Neural cell (in vitro differentiated cells): Measurements from ENCODE around the gene NDUFAF3. TPM values are rescaled to one million over a fixed set of nuclear protein-coding genes. Genes with fewer than 3 reads are reported as not detected.

Experiments used
- H2AFZ ChIP-seq: fragments of 200-600, 300-800 bp; sonication (generic), shearing (Covaris generic); 2 replicates; pipeline ENCODE4 v1.6.0; 2014; ENCODE audit warnings: low read depth, mild to moderate bottlenecking, antibody characterized with exemption, low read length, moderate library complexity
- H3F3A ChIP-seq: fragments of 200-600 bp; shearing (Covaris generic); 2 replicates; pipeline ENCODE4 v1.6.1; 2016; ENCODE audit warnings: mild to moderate bottlenecking, moderate library complexity, mixed read lengths, antibody characterized with exemption, low read length; ENCODE audit not compliant: insufficient read depth, poor library complexity, severe bottlenecking
- H3K27ac ChIP-seq: fragments of 200-600, 300-800 bp; sonication (generic), shearing (Covaris generic); 2 replicates; pipeline ENCODE4 v1.5.1; 2014; ENCODE audit warnings: mild to moderate bottlenecking, low read length, moderate library complexity
- H3K27me3 ChIP-seq: fragments of 300-800, 200-600 bp; sonication (generic), shearing (Covaris generic); 2 replicates; pipeline ENCODE4 v1.6.0; 2014; ENCODE audit warnings: mild to moderate bottlenecking, low read depth, low read length, moderate library complexity; ENCODE audit not compliant: insufficient read depth
- H3K36me3 ChIP-seq: fragments of 300-800, 200-600 bp; sonication (generic), shearing (Covaris generic); 2 replicates; pipeline ENCODE4 v1.5.1; 2014; ENCODE audit warnings: mild to moderate bottlenecking, antibody characterized with exemption, low read length, moderate library complexity; ENCODE audit not compliant: insufficient read depth
- H3K4me2 ChIP-seq: fragments of 300-800, 200-600 bp; sonication (generic), shearing (Covaris generic); 2 replicates; pipeline ENCODE4 v1.6.0; 2014; ENCODE audit warnings: mild to moderate bottlenecking, low read length
- H3K4me3 ChIP-seq: fragments of 300-800, 200-600 bp; sonication (generic), shearing (Covaris generic); 2 replicates; pipeline ENCODE4 v1.5.1; 2014; ENCODE audit warnings: mild to moderate bottlenecking, low read length, moderate library complexity
- H3K79me2 ChIP-seq: fragments of 200-600 bp; shearing (Covaris generic); replicated peaks from 2 replicates; pipeline ENCODE4 v1.6.0; 2014; ENCODE audit warnings: mild to moderate bottlenecking, low read length, moderate library complexity; ENCODE audit not compliant: insufficient read depth
- H3K9ac ChIP-seq: fragments of 300-800, 200-600 bp; sonication (generic), shearing (Covaris generic); 2 replicates; pipeline ENCODE4 v1.6.1; 2016; ENCODE audit warnings: mild to moderate bottlenecking, low read length, mixed read lengths
- H3K9me2 ChIP-seq: fragments of 200-600 bp; shearing (Covaris generic); 2 replicates; pipeline ENCODE4 v1.6.1; 2016; ENCODE audit warnings: mild to moderate bottlenecking, low read length, mixed read lengths; ENCODE audit not compliant: insufficient read depth
- H3K9me3 ChIP-seq: fragments of 200-600, 300-800 bp; sonication (generic), shearing (Covaris generic); 2 replicates; pipeline ENCODE4 v1.6.1; 2016; ENCODE audit warnings: mild to moderate bottlenecking, mixed run types, low read length, moderate library complexity, mixed read lengths
- H4K20me1 ChIP-seq: fragments of 200-600 bp; shearing (Covaris generic); 2 replicates; pipeline ENCODE4 v1.6.1; 2016; ENCODE audit warnings: mild to moderate bottlenecking, mixed run types; ENCODE audit not compliant: insufficient read depth
- EP300 ChIP-seq: fragments of 450-650 bp; conservative IDR thresholded peaks from 2 replicates; pipeline ENCODE4 v1.6.1; 2014; ENCODE audit warnings: antibody characterized with exemption, mild to moderate bottlenecking, moderate library complexity; ENCODE audit not compliant: poor library complexity, severe bottlenecking
- EZH2 ChIP-seq: fragments of 200-600, 300-800 bp; shearing (Covaris generic), sonication (generic); IDR thresholded peaks from 2 replicates; pipeline ENCODE4 v1.6.1; 2014; ENCODE audit warnings: antibody characterized with exemption, low read length, borderline replicate concordance, mild to moderate bottlenecking; ENCODE audit not compliant: insufficient read depth, poor library complexity, severe bottlenecking
- POLR2AphosphoS5 ChIP-seq: IDR thresholded peaks from 2 replicates; pipeline ENCODE4 v1.6.1; 2012
- TAF1 ChIP-seq: IDR thresholded peaks from 2 replicates; pipeline ENCODE4 v1.6.1; 2012; ENCODE audit warnings: low read depth
- polyA plus RNA-seq: library from polyadenylated mRNA; depleted of rRNA; stranded (reverse); fragments of >200 nt; gene quantifications from 2 replicates; pipeline ENCODE4 v1.2.3, GENCODE V29; 2014
- TF ChIP-seq, protein P1 (sequence below): IDR thresholded peaks from 2 replicates; pipeline ENCODE4 v1.6.1; 2012; ENCODE audit warnings: borderline replicate concordance
- TF ChIP-seq, protein P2 (sequence below): fragments of 450-650 bp; IDR thresholded peaks from 2 replicates; pipeline ENCODE4 v1.5.1; 2014; ENCODE audit warnings: antibody characterized with exemption, mild to moderate bottlenecking, moderate library complexity; ENCODE audit not compliant: poor library complexity, severe bottlenecking

NDUFAF3 gene
- polyA plus RNA-seq, 1 donor from 2014 or later: 36.2 TPM

DNA sequence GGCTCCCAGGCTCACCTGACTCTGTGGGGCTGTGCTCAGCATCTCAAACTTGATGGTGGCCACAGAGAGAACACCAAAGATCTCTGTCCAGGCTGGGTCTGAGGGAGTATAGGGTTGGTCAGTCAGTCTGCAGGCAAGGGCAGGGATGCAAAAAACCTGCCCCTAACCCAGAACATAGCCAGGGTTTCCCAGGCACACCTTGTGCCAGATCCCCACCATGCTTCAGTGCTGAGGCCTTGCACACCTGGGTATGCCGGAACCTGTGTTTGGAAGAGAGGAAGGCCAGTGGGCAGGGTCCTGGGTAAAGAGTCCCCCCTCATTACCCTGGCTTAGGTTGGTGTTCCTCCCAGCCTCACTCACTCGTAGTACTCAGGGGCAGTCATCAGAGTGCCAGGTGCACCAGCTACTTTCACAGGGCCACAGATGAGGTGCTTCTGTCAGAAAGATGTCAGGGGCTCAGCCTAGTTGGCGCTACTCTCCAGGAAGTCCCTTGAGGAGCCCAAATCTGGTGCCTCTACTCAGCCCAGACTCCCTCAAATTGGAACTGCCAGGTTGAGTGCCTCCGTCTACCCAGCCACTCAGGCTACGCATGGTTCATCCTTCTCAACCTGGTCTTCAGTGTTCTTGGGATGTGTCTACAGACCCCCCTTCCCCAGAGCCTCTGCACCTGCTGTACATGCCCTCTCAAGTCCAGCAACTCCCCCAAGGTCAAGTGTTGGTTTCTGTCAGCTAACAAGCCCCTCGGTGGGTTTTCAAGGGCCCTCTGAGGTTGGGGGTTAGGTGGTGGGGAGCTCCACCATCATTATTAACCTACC, 5.3 kb upstream of the NDUFAF3 start:
- H3K27me3 ChIP-seq: no peaks in the 10 kb centered on the region
- H3K27ac ChIP-seq: no peak overlapping the region
- H3K9me2 ChIP-seq: no peaks in the 10 kb centered on the region
- H3K36me3 ChIP-seq: no peaks in the 10 kb centered on the region
- no peak overlapping the region for H3K9ac ChIP-seq
- peaks cover 9% of the 10 kb centered on the region for H4K20me1 ChIP-seq
- TF ChIP-seq, protein P1, sequence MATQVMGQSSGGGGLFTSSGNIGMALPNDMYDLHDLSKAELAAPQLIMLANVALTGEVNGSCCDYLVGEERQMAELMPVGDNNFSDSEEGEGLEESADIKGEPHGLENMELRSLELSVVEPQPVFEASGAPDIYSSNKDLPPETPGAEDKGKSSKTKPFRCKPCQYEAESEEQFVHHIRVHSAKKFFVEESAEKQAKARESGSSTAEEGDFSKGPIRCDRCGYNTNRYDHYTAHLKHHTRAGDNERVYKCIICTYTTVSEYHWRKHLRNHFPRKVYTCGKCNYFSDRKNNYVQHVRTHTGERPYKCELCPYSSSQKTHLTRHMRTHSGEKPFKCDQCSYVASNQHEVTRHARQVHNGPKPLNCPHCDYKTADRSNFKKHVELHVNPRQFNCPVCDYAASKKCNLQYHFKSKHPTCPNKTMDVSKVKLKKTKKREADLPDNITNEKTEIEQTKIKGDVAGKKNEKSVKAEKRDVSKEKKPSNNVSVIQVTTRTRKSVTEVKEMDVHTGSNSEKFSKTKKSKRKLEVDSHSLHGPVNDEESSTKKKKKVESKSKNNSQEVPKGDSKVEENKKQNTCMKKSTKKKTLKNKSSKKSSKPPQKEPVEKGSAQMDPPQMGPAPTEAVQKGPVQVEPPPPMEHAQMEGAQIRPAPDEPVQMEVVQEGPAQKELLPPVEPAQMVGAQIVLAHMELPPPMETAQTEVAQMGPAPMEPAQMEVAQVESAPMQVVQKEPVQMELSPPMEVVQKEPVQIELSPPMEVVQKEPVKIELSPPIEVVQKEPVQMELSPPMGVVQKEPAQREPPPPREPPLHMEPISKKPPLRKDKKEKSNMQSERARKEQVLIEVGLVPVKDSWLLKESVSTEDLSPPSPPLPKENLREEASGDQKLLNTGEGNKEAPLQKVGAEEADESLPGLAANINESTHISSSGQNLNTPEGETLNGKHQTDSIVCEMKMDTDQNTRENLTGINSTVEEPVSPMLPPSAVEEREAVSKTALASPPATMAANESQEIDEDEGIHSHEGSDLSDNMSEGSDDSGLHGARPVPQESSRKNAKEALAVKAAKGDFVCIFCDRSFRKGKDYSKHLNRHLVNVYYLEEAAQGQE: no peak
- no peaks in the 10 kb centered on the region for H3K9me3 ChIP-seq
- peaks cover 33% of the 10 kb centered on the region for H3K79me2 ChIP-seq
- no peaks in the 10 kb centered on the region for H3F3A ChIP-seq
- H3K4me2 ChIP-seq: no peak overlapping the region
- H2AFZ ChIP-seq: no peak overlapping the region
- peak overlapping the region; percentile 98 for H3K4me3 ChIP-seq

DNA sequence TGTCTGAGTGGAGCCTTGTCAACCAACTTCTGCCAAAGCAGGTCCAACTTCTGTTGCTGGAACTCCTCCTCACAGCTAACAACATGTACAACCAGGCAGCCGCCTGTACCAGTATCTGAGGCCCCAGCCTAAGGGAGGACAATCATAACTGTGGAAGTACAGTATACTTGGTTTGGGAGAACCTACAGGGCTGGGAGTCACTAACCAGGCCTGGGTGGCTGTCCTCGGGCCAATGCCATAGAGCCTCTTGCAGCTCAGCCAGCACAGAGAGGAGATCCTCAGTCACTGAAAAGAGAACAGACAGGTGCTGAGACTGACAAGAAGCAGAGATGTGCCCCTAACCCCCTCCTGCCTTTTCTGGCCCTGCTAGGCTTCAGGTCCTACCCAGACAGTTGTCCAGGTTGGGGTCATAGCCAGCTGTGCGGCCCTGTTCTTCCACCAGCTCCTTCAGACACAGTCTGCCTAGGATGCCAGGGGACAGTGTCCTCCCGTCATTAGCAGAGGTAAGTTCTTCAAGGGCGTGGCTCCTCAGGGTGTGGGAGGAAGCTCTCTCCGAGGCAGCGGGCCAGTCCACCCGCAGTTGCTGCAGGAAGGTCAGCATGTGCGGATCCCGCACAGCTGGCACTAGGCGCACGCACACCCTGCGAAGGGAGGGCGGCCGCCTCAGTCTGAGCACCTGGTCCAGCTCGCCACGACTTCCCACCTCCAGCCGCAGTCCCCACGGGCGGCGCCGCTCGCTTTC, 4.5 kb upstream of the NDUFAF3 start:
- no peaks in the 10 kb centered on the region for H3K9me2 ChIP-seq
- peaks cover 9% of the 10 kb centered on the region for H4K20me1 ChIP-seq
- H3K79me2 ChIP-seq: peaks cover 26% of the 10 kb centered on the region
- no peaks in the 10 kb centered on the region for H3K36me3 ChIP-seq
- no peaks in the 10 kb centered on the region for H3K27me3 ChIP-seq
- no peaks in the 10 kb centered on the region for H3F3A ChIP-seq
- H3K9me3 ChIP-seq: no peaks in the 10 kb centered on the region
- H3K4me3 ChIP-seq: peak overlapping the region; percentile 98
- H2AFZ ChIP-seq: peak overlapping the region; percentile 69
- H3K9ac ChIP-seq: peak overlapping the region; percentile 80
- peak overlapping the region; percentile 68 for H3K4me2 ChIP-seq
- H3K27ac ChIP-seq: peak overlapping the region; percentile 58
- TF ChIP-seq POLR2AphosphoS5: no peak
- TF ChIP-seq EP300: no peak
- TF ChIP-seq, protein P1: no peak
- TF ChIP-seq, protein P2, sequence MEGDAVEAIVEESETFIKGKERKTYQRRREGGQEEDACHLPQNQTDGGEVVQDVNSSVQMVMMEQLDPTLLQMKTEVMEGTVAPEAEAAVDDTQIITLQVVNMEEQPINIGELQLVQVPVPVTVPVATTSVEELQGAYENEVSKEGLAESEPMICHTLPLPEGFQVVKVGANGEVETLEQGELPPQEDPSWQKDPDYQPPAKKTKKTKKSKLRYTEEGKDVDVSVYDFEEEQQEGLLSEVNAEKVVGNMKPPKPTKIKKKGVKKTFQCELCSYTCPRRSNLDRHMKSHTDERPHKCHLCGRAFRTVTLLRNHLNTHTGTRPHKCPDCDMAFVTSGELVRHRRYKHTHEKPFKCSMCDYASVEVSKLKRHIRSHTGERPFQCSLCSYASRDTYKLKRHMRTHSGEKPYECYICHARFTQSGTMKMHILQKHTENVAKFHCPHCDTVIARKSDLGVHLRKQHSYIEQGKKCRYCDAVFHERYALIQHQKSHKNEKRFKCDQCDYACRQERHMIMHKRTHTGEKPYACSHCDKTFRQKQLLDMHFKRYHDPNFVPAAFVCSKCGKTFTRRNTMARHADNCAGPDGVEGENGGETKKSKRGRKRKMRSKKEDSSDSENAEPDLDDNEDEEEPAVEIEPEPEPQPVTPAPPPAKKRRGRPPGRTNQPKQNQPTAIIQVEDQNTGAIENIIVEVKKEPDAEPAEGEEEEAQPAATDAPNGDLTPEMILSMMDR: no peak
- no peak for TF ChIP-seq TAF1
- no peak for TF ChIP-seq EZH2
